ENCODE data around the gene SPPL2B. TPM values are rescaled to one million over a fixed set of nuclear protein-coding genes. Genes with fewer than 3 reads are reported as not detected.

SPPL2B gene
- total RNA-seq, 1 experiment from 2014 or later = 76.0 TPM

DNA sequence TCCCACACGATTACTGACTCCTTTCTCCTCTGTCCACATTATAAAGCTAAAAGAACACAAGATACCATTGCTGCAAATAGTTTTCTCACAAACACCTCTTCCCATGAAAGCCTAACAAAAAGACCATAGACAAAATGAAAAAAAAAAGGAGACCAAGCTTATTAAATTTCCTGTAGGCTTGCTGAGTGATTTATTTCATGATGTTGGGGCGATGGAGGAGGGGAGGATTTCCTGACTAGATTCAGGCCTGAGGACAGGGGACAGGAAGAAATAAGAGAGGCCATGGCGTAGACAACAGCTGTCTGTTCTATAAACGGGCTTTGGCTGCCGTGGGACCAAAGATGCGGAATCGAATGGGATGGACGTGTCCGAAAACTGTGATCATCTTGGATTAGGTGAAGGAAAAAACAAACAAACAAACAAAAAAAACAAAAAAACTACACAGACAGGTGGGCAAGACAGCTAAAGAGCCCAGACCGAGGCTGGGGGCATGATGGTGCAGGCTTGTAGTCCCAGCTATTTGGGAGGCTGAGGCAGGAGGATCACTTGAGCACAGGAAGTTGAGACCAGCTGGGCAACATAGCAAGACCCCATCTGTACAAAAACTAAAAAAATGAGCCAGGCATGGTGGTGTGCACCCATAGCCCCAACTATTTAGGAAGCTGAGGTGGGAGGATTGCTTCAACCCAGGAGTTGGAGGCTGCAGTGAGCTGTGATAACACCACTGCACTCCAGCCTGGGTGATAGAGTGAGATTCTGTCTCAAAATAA lies 36.9 kb downstream of the SPPL2B start:
- CTCF ChIA-PET = interaction anchor here (1.0 kb wide), 1 partner anchor 16 kb away, joined by 3 read pairs; no protein-coding TSS in a partner anchor
- in situ Hi-C loops (cut with HindIII; ENCODE audit: low pct_unique_long_range_greater_than_20kb, low sequenced_read_pairs) (no loop called here), intact Hi-C loops (cut with micrococcal nuclease; ENCODE audit: unreplicated experiment) (no loop called here)
- BruUV-seq (replicated peaks) = no TSS peak
- H3K9me3 ChIP-seq (ENCODE audit: control insufficient read depth, insufficient read depth, low read depth, low read length) = no peaks in the 10 kb centered on the region
- no peak for ATAC-seq
- no peaks in the 10 kb centered on the region; the same call in 1 of the 2 replicates for H3K4me1 ChIP-seq (ENCODE audit: control insufficient read depth, insufficient read depth, low read length)
- POLR2A ChIA-PET = no interaction called here
- no peak overlapping the region for H3K27ac ChIP-seq (ENCODE audit: low read length)
- TF ChIP-seq, protein P1, sequence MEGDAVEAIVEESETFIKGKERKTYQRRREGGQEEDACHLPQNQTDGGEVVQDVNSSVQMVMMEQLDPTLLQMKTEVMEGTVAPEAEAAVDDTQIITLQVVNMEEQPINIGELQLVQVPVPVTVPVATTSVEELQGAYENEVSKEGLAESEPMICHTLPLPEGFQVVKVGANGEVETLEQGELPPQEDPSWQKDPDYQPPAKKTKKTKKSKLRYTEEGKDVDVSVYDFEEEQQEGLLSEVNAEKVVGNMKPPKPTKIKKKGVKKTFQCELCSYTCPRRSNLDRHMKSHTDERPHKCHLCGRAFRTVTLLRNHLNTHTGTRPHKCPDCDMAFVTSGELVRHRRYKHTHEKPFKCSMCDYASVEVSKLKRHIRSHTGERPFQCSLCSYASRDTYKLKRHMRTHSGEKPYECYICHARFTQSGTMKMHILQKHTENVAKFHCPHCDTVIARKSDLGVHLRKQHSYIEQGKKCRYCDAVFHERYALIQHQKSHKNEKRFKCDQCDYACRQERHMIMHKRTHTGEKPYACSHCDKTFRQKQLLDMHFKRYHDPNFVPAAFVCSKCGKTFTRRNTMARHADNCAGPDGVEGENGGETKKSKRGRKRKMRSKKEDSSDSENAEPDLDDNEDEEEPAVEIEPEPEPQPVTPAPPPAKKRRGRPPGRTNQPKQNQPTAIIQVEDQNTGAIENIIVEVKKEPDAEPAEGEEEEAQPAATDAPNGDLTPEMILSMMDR (IDR thresholded peaks at IDR 0.05) = no peak
- TF ChIP-seq, protein P2, sequence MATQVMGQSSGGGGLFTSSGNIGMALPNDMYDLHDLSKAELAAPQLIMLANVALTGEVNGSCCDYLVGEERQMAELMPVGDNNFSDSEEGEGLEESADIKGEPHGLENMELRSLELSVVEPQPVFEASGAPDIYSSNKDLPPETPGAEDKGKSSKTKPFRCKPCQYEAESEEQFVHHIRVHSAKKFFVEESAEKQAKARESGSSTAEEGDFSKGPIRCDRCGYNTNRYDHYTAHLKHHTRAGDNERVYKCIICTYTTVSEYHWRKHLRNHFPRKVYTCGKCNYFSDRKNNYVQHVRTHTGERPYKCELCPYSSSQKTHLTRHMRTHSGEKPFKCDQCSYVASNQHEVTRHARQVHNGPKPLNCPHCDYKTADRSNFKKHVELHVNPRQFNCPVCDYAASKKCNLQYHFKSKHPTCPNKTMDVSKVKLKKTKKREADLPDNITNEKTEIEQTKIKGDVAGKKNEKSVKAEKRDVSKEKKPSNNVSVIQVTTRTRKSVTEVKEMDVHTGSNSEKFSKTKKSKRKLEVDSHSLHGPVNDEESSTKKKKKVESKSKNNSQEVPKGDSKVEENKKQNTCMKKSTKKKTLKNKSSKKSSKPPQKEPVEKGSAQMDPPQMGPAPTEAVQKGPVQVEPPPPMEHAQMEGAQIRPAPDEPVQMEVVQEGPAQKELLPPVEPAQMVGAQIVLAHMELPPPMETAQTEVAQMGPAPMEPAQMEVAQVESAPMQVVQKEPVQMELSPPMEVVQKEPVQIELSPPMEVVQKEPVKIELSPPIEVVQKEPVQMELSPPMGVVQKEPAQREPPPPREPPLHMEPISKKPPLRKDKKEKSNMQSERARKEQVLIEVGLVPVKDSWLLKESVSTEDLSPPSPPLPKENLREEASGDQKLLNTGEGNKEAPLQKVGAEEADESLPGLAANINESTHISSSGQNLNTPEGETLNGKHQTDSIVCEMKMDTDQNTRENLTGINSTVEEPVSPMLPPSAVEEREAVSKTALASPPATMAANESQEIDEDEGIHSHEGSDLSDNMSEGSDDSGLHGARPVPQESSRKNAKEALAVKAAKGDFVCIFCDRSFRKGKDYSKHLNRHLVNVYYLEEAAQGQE (IDR thresholded peaks at IDR 0.05; ENCODE audit: insufficient read depth in 1 of 2, low read depth in 2 of 2, low read length in 1 of 2) = no peak
- TF ChIP-seq SIN3A (IDR thresholded peaks at IDR 0.05; ENCODE audit: borderline replicate concordance, insufficient read depth, low read depth, low read length) (no peak), TCF7L2 (IDR thresholded peaks at IDR 0.05; ENCODE audit: low read depth, low read length) (no peak), POLR2AphosphoS5 (IDR thresholded peaks at IDR 0.05; ENCODE audit: low read depth, low read length) (no peak)
- DNase-seq (ENCODE audit: low read depth, low spot score) = no peak
- no peaks in the 10 kb centered on the region; the same call in 1 of the 2 replicates for H3K27me3 ChIP-seq (ENCODE audit: control insufficient read depth, insufficient read depth, low read length)
- H3K36me3 ChIP-seq (ENCODE audit: control insufficient read depth, insufficient read depth, low read length) = no peaks in the 10 kb centered on the region
- no peak overlapping the region for H3K4me3 ChIP-seq (ENCODE audit: low read depth in 2 of 2, low read length in 2 of 2)

DNA sequence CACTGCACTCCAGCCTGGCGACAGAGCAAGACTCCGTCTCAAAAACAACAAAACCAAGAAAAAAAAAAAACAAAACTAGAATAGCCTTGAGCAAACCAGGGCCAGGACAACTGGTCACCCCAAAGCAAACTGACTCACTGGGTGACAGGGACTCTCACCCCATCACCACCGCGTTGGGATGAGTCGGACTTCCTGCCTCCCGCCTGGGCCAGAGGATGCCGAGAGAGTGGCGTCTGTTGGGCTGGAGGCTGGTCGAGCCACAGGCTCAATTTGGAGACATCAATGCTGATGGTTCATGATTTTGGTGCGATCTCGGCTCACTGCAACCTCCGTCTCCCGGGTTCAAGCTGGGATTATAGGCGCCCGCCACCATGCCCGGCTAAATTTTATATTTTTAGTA lies 43.2 kb downstream of the SPPL2B start:
- H3K27me3 ChIP-seq (ENCODE audit: control insufficient read depth, insufficient read depth, low read length) = no peaks in the 10 kb centered on the region
- intact Hi-C loops (cut with micrococcal nuclease; ENCODE audit: unreplicated experiment) = no loop called here
- H3K4me1 ChIP-seq (ENCODE audit: control insufficient read depth, insufficient read depth, low read length) = no peaks in the 10 kb centered on the region
- POLR2A ChIA-PET = no interaction called here
- TF ChIP-seq SIN3A (IDR thresholded peaks at IDR 0.05; ENCODE audit: borderline replicate concordance, insufficient read depth, low read depth, low read length) = no peak
- no peak for DNase-seq (ENCODE audit: low read depth, low spot score)
- no peak for ATAC-seq
- H3K9me3 ChIP-seq (ENCODE audit: control insufficient read depth, insufficient read depth, low read depth, low read length) = no peaks in the 10 kb centered on the region
- no TSS peak for BruUV-seq (replicated peaks)
- in situ Hi-C loops (cut with HindIII; ENCODE audit: low pct_unique_long_range_greater_than_20kb, low sequenced_read_pairs) = no loop called here
- H3K36me3 ChIP-seq (ENCODE audit: control insufficient read depth, insufficient read depth, low read length) = no peaks in the 10 kb centered on the region
- no peak overlapping the region for H3K4me3 ChIP-seq (ENCODE audit: low read depth in 2 of 2, low read length in 2 of 2)
- H3K27ac ChIP-seq (ENCODE audit: low read length) = no peak overlapping the region
- CTCF ChIA-PET = no interaction called here

DNA sequence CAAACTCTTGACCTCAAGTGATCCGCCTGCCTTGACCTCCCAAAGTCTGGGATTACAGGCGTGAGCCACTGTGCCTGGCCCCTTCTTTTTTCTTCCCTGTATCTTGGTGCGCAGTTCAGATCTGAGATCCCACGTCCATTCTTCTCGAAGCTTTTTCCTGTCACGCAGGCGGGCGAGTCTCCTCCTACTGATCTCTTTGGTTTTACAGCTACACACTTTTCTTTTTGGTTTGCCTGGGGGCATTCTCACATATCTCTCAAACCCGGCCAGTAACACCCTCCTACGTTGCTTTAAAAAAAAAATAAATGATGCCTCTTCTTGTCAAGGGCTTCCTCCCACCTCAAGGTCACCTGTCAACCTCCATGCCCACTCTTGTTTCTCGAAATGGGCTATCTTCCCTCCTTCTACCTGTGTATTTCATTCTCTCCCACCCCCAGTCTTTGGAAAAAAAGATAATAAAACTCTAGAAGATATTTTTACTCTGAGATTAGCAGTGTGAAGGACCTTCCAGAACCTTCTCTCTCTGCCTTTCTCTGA lies 43.7 kb downstream of the SPPL2B start:
- Histone ChIP-seq H3K36me3 (ENCODE audit: control insufficient read depth, insufficient read depth, low read length) (no peaks in the 10 kb centered on the region), H3K4me3 (ENCODE audit: low read depth in 2 of 2, low read length in 2 of 2) (no peak overlapping the region), H3K27ac (ENCODE audit: low read length) (no peak overlapping the region), H3K9me3 (ENCODE audit: control insufficient read depth, insufficient read depth, low read depth, low read length) (no peaks in the 10 kb centered on the region), H3K27me3 (ENCODE audit: control insufficient read depth, insufficient read depth, low read length) (no peaks in the 10 kb centered on the region), H3K4me1 (ENCODE audit: control insufficient read depth, insufficient read depth, low read length) (no peaks in the 10 kb centered on the region)
- ATAC-seq (no peak), DNase-seq (ENCODE audit: low read depth, low spot score) (no peak)
- CTCF ChIA-PET = no interaction called here
- in situ Hi-C loops (cut with HindIII; ENCODE audit: low pct_unique_long_range_greater_than_20kb, low sequenced_read_pairs) = no loop called here
- BruUV-seq (replicated peaks) = no TSS peak
- POLR2A ChIA-PET = no interaction called here
- TF ChIP-seq, protein P2 (IDR thresholded peaks at IDR 0.05; ENCODE audit: insufficient read depth in 1 of 2, low read depth in 2 of 2, low read length in 1 of 2) = no peak
- TF ChIP-seq SIN3A (IDR thresholded peaks at IDR 0.05; ENCODE audit: borderline replicate concordance, insufficient read depth, low read depth, low read length) = no peak
- TF ChIP-seq, protein P1 (IDR thresholded peaks at IDR 0.05) = no peak
- no peak for TF ChIP-seq POLR2AphosphoS5 (IDR thresholded peaks at IDR 0.05; ENCODE audit: low read depth, low read length)
- TF ChIP-seq TCF7L2 (IDR thresholded peaks at IDR 0.05; ENCODE audit: low read depth, low read length) = no peak
- intact Hi-C loops (cut with micrococcal nuclease; ENCODE audit: unreplicated experiment) = no loop called here

Measured in Panc1 (cell line).